ENCODE measurements around the gene VPS39. TPM values are rescaled to one million over a fixed set of nuclear protein-coding genes. Genes with fewer than 3 reads are reported as not detected.
A peak's percentile ranks its signal among the peaks of the same experiment; 100 is the strongest.

Gene VPS39
- total RNA-seq, 3 donors from 2014 or later (not counting 1 experiment from before 2014, with no cell fraction given) = 104 to 115 (median 112) TPM

- peaks cover 21% of the 10 kb centered on the region for H3K36me3 Mint-ChIP-seq
- no peaks in the 10 kb centered on the region for H3K9me3 Mint-ChIP-seq
- H3K9me3 ChIP-seq (ENCODE audit: control insufficient read depth, insufficient read depth, low read length) = no peaks in the 10 kb centered on the region
- WGBS (ENCODE audit: insufficient coverage) = 91% methylated on average over 4 of the region's 4 CpGs
- H3K4me3 Mint-ChIP-seq = no peak overlapping the region
- H3K36me3 ChIP-seq (ENCODE audit: control insufficient read depth, insufficient read depth, low read length) = peaks cover 92% of the 10 kb centered on the region
- intact Hi-C loops (cut with micrococcal nuclease) = no loop called here
- no peaks in the 10 kb centered on the region for H3K27me3 Mint-ChIP-seq (ENCODE audit: low read depth in 2 of 2)
- no peak overlapping the region for H3K4me3 ChIP-seq (ENCODE audit: low read length)
- no peak overlapping the region for H3K27ac ChIP-seq (ENCODE audit: low read length)
- H3K4me1 Mint-ChIP-seq = no peaks in the 10 kb centered on the region
- DNase-seq = no peak
- TF ChIP-seq CTCF (IDR thresholded peaks at IDR 0.05) = no peak
- no peaks in the 10 kb centered on the region for H3K4me1 ChIP-seq (ENCODE audit: control insufficient read depth, insufficient read depth, low read length)
- H3K27me3 ChIP-seq (ENCODE audit: control insufficient read depth, insufficient read depth, low read length) = no peaks in the 10 kb centered on the region
- no peak overlapping the region for H3K27ac Mint-ChIP-seq
- ATAC-seq = no peak
Observed at GRCh38 chr15:42163947-42164550, 44.1 kb downstream of the VPS39 start.

GRCh38 chr15:42163291-42163690 is 44.8 kb downstream of the VPS39 start:
- no peak overlapping the region for H3K4me3 Mint-ChIP-seq
- H3K36me3 Mint-ChIP-seq = peaks cover 21% of the 10 kb centered on the region
- no peak overlapping the region for H3K27ac ChIP-seq (ENCODE audit: low read length)
- H3K27ac Mint-ChIP-seq = peak overlapping the region in 1 of 2 donors; percentile 27
- DNase-seq = no peak
- peaks cover 95% of the 10 kb centered on the region for H3K36me3 ChIP-seq (ENCODE audit: control insufficient read depth, insufficient read depth, low read length)
- TF ChIP-seq CTCF (IDR thresholded peaks at IDR 0.05) = no peak
- no peak for ATAC-seq
- no peaks in the 10 kb centered on the region for H3K27me3 ChIP-seq (ENCODE audit: control insufficient read depth, insufficient read depth, low read length)
- no peaks in the 10 kb centered on the region for H3K4me1 ChIP-seq (ENCODE audit: control insufficient read depth, insufficient read depth, low read length)
- WGBS (ENCODE audit: insufficient coverage) = 95% methylated on average over 9 of the region's 9 CpGs
- no peaks in the 10 kb centered on the region for H3K9me3 ChIP-seq (ENCODE audit: control insufficient read depth, insufficient read depth, low read length)
- no peaks in the 10 kb centered on the region for H3K9me3 Mint-ChIP-seq
- intact Hi-C loops (cut with micrococcal nuclease) = no loop called here
- H3K4me3 ChIP-seq (ENCODE audit: low read length) = no peak overlapping the region
- no peaks in the 10 kb centered on the region for H3K27me3 Mint-ChIP-seq (ENCODE audit: low read depth in 2 of 2)
- H3K4me1 Mint-ChIP-seq = no peaks in the 10 kb centered on the region

- H3K27me3 Mint-ChIP-seq (ENCODE audit: low read depth in 2 of 2) = no peaks in the 10 kb centered on the region
- peaks cover 21% of the 10 kb centered on the region for H3K36me3 Mint-ChIP-seq
- no peak overlapping the region for H3K4me3 ChIP-seq (ENCODE audit: low read length)
- no peak for DNase-seq
- no peaks in the 10 kb centered on the region for H3K27me3 ChIP-seq (ENCODE audit: control insufficient read depth, insufficient read depth, low read length)
- no peaks in the 10 kb centered on the region for H3K9me3 Mint-ChIP-seq
- no peak overlapping the region for H3K27ac ChIP-seq (ENCODE audit: low read length)
- no peaks in the 10 kb centered on the region for H3K4me1 ChIP-seq (ENCODE audit: control insufficient read depth, insufficient read depth, low read length)
- intact Hi-C loops (cut with micrococcal nuclease) = no loop called here
- no peak overlapping the region for H3K4me3 Mint-ChIP-seq
- H3K9me3 ChIP-seq (ENCODE audit: control insufficient read depth, insufficient read depth, low read length) = no peaks in the 10 kb centered on the region
- over 99% methylated on average over 7 of the region's 7 CpGs for WGBS (ENCODE audit: insufficient coverage)
- H3K36me3 ChIP-seq (ENCODE audit: control insufficient read depth, insufficient read depth, low read length) = peaks cover 64% of the 10 kb centered on the region
- H3K4me1 Mint-ChIP-seq = no peaks in the 10 kb centered on the region
- no peak for TF ChIP-seq CTCF (IDR thresholded peaks at IDR 0.05)
- no peak overlapping the region for H3K27ac Mint-ChIP-seq
- ATAC-seq = no peak
Observed at GRCh38 chr15:42160136-42160535, 48.0 kb downstream of the VPS39 start.
